Nephron progenitor cell (in vitro differentiated cells): ENCODE results near the gene FBXO28.

Experiments used
- DNase-seq: peaks from one replicate; pipeline ENCODE4 v3.0.0; 2021
- H3K27ac Mint-ChIP-seq: 2 replicates; pipeline ENCODE4 v1.8.0; 2021; ENCODE audit warnings: mild to moderate bottlenecking, moderate library complexity, mixed read lengths
- H3K27me3 Mint-ChIP-seq: 2 replicates; pipeline ENCODE4 v1.8.0; 2021; ENCODE audit warnings: mild to moderate bottlenecking, low read depth, mixed read lengths; ENCODE audit not compliant: poor library complexity
- H3K36me3 Mint-ChIP-seq: 2 replicates; pipeline ENCODE4 v1.8.0; 2021; ENCODE audit warnings: low read depth, mixed read lengths
- H3K4me1 Mint-ChIP-seq: 2 replicates; pipeline ENCODE4 v1.8.0; 2021; ENCODE audit warnings: mixed read lengths
- H3K4me3 Mint-ChIP-seq: 2 replicates; pipeline ENCODE4 v1.8.0; 2021; ENCODE audit warnings: mild to moderate bottlenecking, moderate library complexity, mixed read lengths
- H3K9me3 Mint-ChIP-seq: 2 replicates; pipeline ENCODE4 v1.8.0; 2021; ENCODE audit warnings: mild to moderate bottlenecking, moderate library complexity, mixed read lengths
- CTCF ChIP-seq: fragments of 200-600 bp; sonication (generic); IDR thresholded peaks from 2 replicates; pipeline ENCODE4 v1.5.0; 2021; ENCODE audit warnings: antibody characterized with exemption

Gene FBXO28

GRCh38 chr1:224113545-224113917, 380 bp upstream of the FBXO28 start:
- peaks cover 25% of the 10 kb centered on the region for H3K4me1 Mint-ChIP-seq
- no peaks in the 10 kb centered on the region for H3K36me3 Mint-ChIP-seq
- no peak for TF ChIP-seq CTCF
- peak overlapping the region; percentile 88 for H3K4me3 Mint-ChIP-seq
- peak overlapping the region; percentile 69 for H3K27ac Mint-ChIP-seq
- peaks cover 36% of the 10 kb centered on the region for H3K27me3 Mint-ChIP-seq
- no peak for DNase-seq
- no peaks in the 10 kb centered on the region for H3K9me3 Mint-ChIP-seq

GRCh38 chr1:224114787-224115175, 870 bp downstream of the FBXO28 start:
- DNase-seq = no peak
- Mint-ChIP-seq H3K4me1 (peaks cover 25% of the 10 kb centered on the region), H3K36me3 (peaks cover 7% of the 10 kb centered on the region), H3K4me3 (peak overlapping the region; percentile 88), H3K27me3 (peaks cover 27% of the 10 kb centered on the region), H3K9me3 (no peaks in the 10 kb centered on the region), H3K27ac (peak overlapping the region; percentile 71)
- TF ChIP-seq CTCF = no peak

GRCh38 chr1:224116131-224116530, 2.2 kb downstream of the FBXO28 start:
- Mint-ChIP-seq H3K9me3 (no peaks in the 10 kb centered on the region), H3K27ac (no peak overlapping the region), H3K4me3 (peak overlapping the region; percentile 88), H3K4me1 (peaks cover 25% of the 10 kb centered on the region), H3K36me3 (peaks cover 15% of the 10 kb centered on the region), H3K27me3 (peaks cover 14% of the 10 kb centered on the region)
- DNase-seq = no peak
- peak; percentile 61 for TF ChIP-seq CTCF

GRCh38 chr1:224118688-224119087, 4.8 kb downstream of the FBXO28 start:
- DNase-seq = no peak
- Mint-ChIP-seq H3K4me3 (no peak overlapping the region), H3K36me3 (peaks cover 21% of the 10 kb centered on the region), H3K27me3 (peaks cover 2% of the 10 kb centered on the region), H3K27ac (no peak overlapping the region), H3K9me3 (no peaks in the 10 kb centered on the region), H3K4me1 (peaks cover 21% of the 10 kb centered on the region)
- TF ChIP-seq CTCF = no peak

- Mint-ChIP-seq H3K36me3 (peaks cover 44% of the 10 kb centered on the region), H3K4me1 (no peaks in the 10 kb centered on the region), H3K27ac (no peak overlapping the region), H3K9me3 (no peaks in the 10 kb centered on the region), H3K4me3 (no peak overlapping the region), H3K27me3 (no peaks in the 10 kb centered on the region)
- no peak for DNase-seq
- TF ChIP-seq CTCF = no peak
Observed at GRCh38 chr1:224123136-224123535, 9.2 kb downstream of the FBXO28 start.

GRCh38 chr1:224124220-224124619, 10.3 kb downstream of the FBXO28 start:
- Mint-ChIP-seq H3K9me3 (peaks cover 2% of the 10 kb centered on the region), H3K4me1 (no peaks in the 10 kb centered on the region), H3K4me3 (no peak overlapping the region), H3K27ac (no peak overlapping the region), H3K36me3 (peaks cover 54% of the 10 kb centered on the region), H3K27me3 (no peaks in the 10 kb centered on the region)
- no peak for TF ChIP-seq CTCF
- DNase-seq = no peak
